SU-DHL-6 (cell line): ENCODE measurements around the gene ANGPTL8.

ENCODE experiments used
- EZH2phosphoT487 ChIP-seq: fragments of 200-600 bp; sonication (generic), shearing (Covaris generic); conservative IDR thresholded peaks from 2 replicates; pipeline ENCODE4 v1.6.1; 2018; ENCODE audit warnings: mild to moderate bottlenecking, antibody characterized with exemption, low read length, moderate library complexity, mixed read lengths
- TF ChIP-seq, protein P1 (sequence below): fragments of 200-600 bp; sonication (generic); IDR thresholded peaks from one replicate; pipeline ENCODE4 v1.5.1; 2017; ENCODE audit warnings: antibody characterized with exemption, mild to moderate bottlenecking, low read length, moderate library complexity; ENCODE audit not compliant: insufficient read depth, poor library complexity, severe bottlenecking

DNA sequence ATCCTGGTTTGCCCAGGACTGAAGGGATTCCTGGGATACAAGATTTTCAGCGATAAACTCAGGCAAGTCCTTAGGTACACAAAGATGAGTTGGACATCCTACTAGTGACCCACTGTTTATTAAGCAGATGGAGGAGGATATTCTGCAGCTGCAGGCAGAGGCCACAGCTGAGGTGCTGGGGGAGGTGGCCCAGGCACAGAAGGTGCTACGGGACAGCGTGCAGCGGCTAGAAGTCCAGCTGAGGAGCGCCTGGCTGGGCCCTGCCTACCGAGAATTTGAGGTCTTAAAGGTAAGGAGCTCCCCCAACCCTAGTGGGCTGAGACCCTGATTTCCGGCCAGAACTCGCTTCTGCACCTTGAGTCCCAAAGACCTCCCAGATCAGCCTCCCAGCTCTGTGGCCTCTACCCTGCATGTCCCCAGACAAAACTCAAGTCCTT, 607 bp downstream of the ANGPTL8 start:
- TF ChIP-seq, protein P1, sequence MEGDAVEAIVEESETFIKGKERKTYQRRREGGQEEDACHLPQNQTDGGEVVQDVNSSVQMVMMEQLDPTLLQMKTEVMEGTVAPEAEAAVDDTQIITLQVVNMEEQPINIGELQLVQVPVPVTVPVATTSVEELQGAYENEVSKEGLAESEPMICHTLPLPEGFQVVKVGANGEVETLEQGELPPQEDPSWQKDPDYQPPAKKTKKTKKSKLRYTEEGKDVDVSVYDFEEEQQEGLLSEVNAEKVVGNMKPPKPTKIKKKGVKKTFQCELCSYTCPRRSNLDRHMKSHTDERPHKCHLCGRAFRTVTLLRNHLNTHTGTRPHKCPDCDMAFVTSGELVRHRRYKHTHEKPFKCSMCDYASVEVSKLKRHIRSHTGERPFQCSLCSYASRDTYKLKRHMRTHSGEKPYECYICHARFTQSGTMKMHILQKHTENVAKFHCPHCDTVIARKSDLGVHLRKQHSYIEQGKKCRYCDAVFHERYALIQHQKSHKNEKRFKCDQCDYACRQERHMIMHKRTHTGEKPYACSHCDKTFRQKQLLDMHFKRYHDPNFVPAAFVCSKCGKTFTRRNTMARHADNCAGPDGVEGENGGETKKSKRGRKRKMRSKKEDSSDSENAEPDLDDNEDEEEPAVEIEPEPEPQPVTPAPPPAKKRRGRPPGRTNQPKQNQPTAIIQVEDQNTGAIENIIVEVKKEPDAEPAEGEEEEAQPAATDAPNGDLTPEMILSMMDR, result no peak
- TF ChIP-seq EZH2phosphoT487, result no peak
